HG02852 (cell line): Measurements from ENCODE around the gene WIPF2.

Experiments used
- ATAC-seq: cut with Tn5 transposase; IDR thresholded peaks from one replicate; pipeline ENCODE4 v1.9.1; 2021; ENCODE audit warnings: mild to moderate bottlenecking, moderate library complexity; ENCODE audit not compliant: unreplicated experiment

The WIPF2 gene

DNA sequence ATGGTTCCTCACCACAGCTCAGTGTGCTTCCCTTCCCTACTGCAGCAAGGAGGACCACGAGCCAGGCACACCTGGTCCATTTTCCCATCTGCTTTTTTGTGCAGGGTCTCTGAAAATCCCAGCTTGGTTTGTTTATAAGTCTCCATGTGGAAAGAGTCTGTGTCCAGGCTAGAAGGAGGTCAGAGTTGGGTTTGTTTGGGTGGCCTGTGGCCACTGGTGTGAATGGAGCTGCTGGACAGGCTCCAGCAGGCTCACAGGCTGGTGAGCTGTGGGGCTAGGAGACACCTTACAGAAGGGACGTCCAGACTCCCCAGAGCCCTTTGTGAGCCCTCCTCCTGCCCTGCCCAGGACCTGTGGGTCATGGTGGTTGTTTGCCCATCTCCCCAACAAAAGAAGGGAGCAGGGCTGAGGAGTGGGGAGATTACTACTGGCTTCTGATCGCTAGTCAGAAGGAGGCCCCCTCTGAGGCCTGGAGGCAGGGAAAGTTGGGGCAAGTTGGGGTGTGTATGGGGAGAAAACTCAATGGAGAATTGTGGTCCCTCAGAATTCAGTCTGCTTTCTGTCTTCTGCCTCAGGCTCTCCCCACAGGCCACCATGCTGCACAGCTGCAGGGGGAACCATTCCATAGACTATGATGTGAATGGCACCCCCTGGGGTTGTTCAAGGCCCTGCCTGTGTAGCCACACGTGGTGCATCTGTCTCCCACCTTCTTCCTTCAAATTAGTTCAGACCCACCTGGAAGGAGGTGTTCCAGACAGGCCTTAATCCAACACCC lies 94.0 kb downstream of the WIPF2 start:
- no peak for ATAC-seq

DNA sequence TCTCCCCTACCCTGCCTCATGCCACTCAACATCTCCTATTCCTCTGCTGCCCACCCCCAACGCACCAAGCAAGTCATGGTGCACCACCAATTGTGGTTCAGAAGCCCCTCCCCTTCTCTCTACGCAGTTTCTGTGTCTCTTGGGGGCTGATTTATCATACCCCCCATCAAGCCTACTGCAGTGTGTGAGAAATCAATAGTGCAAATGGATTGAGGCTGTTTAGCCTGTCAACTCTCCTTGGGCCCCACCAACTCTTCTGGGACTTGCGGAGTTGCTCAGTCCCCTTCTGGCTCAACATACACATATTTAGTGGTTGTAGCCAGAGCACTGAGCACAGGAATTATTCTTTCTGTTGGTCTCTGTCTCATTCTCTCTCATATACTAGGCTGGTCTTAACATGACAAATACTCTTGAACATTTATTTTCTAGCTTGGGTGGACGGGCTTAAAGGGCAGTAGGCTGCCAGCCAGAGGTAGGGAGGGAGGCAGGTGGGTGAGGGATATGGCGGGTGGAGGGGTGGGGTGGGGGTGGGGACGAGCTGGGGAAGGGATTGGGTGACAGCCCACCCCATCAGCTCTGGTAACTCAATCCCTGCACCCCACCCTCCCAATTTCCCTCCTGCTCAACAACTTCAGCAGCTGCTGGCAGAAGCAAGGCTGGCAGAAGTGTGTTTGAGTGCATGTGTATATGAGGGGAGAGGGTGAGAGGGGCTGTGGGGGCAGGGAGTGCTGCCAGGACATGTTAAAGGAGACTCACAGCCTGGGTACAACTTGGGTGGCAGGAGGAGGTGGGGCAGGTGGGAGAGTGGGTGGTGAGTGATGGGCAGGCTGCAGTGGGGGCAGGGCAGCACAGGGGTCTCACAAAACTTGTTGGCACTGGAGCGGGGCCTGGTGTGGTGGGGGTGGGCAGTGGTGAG lies 94.8 kb downstream of the WIPF2 start:
- ATAC-seq = no peak

- no peak for ATAC-seq
These were observed 95.5 kb downstream of the WIPF2 start for GRCh38 chr17:40314584-40314956.

DNA sequence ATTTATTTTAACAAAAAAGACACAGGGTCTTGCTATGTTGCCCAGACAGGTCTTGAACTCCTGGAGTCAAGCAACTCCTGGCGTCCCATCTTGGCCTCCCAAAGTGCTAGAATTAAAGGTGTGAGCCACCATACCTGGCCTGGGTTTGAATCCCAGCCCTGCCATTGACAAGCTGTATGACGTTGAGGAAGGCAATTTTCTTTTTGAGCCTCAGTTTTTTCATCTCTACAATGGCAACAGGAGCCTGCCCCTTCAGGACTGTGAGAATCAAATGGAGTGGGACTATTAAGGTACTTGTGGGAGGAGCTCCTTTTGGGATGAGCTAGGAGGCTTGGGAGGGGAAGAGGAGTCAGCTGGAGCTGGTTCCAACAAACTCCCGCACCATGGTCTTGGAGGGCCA lies 96.1 kb downstream of the WIPF2 start:
- no peak for ATAC-seq

DNA sequence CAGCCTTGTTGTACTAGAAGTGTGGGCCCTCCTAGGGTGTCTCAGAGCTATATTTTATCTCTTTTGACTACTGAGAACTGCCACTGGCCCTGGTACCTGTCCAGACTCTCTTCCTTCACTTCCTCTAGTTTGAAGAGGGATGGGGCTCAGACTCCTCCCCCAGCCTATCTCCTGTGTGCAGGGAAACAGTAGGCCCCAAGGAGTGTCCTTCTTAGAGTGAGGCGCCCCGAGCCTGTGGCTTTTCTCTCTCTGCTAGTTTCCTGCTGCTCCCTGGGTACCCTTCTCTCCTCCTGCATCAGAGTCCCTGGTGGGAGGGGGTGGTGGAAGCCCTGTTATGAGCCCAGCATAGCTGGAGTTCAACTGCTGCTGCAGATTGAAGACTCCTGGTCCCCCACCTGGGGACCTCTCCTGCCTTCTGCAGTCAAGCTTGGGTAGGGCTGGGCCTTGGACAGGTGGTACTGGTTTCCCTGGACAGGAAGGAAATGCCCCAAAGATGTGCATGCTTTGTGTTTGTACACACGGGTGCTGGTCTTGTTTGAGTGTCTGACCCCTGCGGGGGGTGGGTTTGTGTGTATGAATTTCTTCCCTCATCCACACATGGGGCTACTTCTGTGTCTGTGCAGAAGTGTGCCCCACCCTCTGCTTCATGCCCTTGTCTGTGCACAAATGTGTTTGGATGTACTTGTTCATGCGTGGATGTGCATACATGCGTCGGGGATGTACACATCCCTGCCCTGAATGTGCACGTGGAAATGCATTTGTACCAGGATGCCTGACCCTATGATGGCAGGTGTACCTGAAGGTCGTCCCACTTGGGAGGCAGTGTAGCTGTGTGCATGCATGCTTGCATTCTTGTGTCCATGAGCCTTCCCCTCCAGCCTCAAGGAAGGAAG lies 96.8 kb downstream of the WIPF2 start:
- ATAC-seq = no peak

GRCh38 chr17:40316571-40317344 lies 97.7 kb downstream of the WIPF2 start:
- ATAC-seq = no peak

- ATAC-seq = no peak
These were observed 98.3 kb downstream of the WIPF2 start for GRCh38 chr17:40317345-40317873.

- ATAC-seq = peak; percentile 69
These were observed 99.1 kb downstream of the WIPF2 start for GRCh38 chr17:40317880-40318829.

GRCh38 chr17:40318830-40319391 lies 99.8 kb downstream of the WIPF2 start:
- ATAC-seq = no peak

DNA sequence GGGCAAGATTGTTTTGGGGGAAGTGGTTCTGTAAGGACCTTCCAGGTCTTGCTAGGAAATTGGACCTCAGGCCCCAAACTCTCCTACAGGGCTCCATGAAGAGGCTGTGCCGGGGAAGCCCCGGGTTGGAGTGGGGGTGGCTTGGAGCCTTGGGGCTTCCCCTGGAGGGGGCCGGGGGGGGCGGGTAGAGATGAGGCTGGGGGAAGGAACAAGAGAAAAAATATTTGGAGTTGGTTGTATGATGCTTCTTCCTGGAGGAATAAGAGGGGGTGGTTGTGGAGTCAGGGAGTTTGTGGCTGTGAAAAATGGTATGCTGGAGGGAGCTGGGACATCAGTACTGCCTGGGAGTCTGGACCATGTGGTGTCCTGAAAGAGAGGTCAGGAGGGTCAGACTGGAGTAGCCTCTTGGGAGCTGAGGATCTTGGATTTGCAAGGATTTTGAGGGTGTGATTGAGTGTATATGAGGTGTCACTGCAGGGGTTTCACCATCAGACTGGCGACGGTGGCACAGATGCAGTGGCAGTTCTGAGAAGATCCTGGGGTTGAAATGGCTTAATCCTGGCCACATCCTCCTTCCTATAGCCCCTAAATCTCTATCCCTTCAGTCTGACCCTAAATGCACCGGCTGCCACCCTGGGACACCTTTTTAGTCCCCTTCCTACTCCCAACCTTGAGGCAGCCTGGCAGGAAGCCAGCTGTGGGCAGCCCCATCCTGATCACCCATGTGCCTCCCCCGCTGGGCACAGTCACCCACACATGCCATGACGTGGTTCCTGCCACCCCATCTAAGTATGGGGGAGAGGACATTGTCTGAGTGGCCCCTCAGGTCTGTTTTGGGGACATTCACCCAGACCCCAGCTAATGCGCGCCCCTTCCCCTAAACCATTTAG lies 100.8 kb downstream of the WIPF2 start:
- ATAC-seq = no peak

DNA sequence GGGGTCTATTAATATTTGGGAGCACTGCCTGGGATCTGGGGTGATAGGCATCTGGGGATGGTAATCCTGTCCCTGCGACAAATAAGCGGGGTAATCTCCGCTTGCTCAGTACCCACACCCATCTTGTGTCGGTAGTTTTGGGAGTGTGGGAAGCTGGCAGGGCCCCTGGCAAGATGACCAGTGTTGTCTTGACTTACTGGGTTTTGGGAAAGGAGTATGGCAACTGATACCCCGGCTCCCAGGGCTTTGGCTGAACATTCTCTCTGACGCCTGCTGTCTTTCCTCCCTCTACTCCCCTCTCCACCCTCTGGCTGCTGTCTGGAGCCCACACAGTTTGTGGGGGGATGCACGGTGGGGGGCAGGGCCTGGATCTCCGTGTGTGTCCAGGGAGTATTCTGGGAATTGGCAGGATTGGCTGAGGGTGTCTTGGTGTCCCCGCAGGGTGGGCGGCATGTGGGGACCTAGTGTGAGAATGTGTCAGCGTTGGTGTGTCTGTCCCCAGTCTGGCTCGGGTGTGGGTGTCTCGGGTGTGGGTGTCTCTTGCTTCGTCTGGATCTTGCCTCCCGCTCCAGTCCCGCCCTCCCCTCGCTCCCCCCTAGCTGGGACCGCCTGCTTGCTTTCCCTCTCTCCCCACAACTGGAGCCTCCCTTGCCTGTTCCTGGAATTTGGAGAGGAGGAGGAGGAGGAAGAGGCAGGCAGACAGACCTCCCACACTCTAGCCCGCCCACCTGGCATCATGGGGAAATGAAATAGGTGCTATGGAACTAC lies 101.8 kb downstream of the WIPF2 start:
- no peak for ATAC-seq

DNA sequence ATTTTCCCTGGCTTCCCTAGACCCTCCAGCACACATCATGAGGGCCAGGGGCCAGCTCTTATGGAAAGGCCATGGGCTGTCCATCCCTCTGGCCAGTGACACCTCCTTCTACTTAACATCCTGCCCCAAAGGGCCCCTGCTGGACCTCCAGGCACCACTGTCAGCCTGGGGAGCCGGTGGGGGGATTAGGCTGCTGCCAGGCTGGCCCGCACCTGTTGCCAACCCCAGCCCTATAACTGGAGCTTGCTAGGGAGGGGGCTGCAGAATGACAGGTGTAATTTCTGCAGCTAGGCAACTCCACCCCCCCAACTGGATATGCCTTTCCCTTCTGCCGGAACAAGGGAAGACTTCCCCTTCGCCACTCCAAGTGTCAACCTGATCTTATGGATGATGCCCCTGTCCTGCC lies 102.4 kb downstream of the WIPF2 start:
- ATAC-seq = no peak

- ATAC-seq = no peak
These were observed 102.9 kb downstream of the WIPF2 start for GRCh38 chr17:40321961-40322357.

- ATAC-seq = peak; percentile 36
These were observed 103.5 kb downstream of the WIPF2 start for GRCh38 chr17:40322358-40323315.
